ENCODE measurements around the gene SH3PXD2A. TPM values are rescaled to one million over a fixed set of nuclear protein-coding genes. Genes with fewer than 3 reads are reported as not detected.

SH3PXD2A gene
- total and polyA plus RNA-seq, 2 experiments from 2014 or later = 1.8 to 5.0 TPM

DNA sequence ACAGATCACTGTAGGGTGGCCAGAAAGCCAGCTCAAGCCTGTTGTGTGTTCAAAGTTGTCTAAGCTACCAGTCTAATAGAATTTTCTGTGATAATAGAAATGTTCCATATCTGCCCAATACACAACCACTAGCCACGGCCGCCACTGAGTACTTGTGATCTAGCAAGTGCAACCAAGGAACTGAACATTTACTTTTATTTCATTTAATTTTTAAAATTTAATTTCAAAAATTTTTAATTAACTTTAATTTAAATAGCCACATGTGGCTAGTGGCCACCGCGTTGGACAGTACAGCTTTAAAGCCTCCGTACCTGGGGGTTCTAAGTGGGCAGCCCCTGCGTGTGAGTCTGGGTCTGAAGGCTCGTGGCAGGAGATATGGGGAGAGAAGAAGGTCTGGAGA, 60.4 kb downstream of the SH3PXD2A start (continued):
- TF ChIP-seq ZNF462 (CRISPR knock-in tag; IDR thresholded peaks at IDR 0.05) (no peak), CTCF (conservative IDR thresholded peaks at IDR 0.05; ENCODE audit: low read depth in 2 of 2) (no peak), JUNB (IDR thresholded peaks at IDR 0.05; ENCODE audit: unreplicated experiment) (no peak)
- TF ChIP-seq, protein P1, sequence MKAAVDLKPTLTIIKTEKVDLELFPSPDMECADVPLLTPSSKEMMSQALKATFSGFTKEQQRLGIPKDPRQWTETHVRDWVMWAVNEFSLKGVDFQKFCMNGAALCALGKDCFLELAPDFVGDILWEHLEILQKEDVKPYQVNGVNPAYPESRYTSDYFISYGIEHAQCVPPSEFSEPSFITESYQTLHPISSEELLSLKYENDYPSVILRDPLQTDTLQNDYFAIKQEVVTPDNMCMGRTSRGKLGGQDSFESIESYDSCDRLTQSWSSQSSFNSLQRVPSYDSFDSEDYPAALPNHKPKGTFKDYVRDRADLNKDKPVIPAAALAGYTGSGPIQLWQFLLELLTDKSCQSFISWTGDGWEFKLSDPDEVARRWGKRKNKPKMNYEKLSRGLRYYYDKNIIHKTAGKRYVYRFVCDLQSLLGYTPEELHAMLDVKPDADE (IDR thresholded peaks at IDR 0.05) = no peak
